ENCODE measurements around the gene DEFB123.

GRCh38 chr20:31446084-31446819 lies 5.8 kb downstream of the DEFB123 start:
- TF ChIP-seq GATA2 (IDR thresholded peaks at IDR 0.05; ENCODE audit: low read depth, low read length): no peak
- no peak for TF ChIP-seq GATA3 (IDR thresholded peaks at IDR 0.05; ENCODE audit: low read depth, low read length)

Measured in SH-SY5Y (cell line).